Natural killer cell (primary cell): ENCODE data around the gene PPP2R3B. TPM values are rescaled to one million over a fixed set of nuclear protein-coding genes. Genes with fewer than 3 reads are reported as not detected.

Source experiments
- ATAC-seq, 3 donors: fragments of 150-1000 bp in 2 of 3; fragments of 200-7000 bp in 1 of 3; cut with Tn5 transposase; 1 replicate in 1 of 3; 2 replicates in 2 of 3; pipeline ENCODE4 v1.10.0; 2021; ENCODE audit warnings: mild to moderate bottlenecking in 2 of 3, moderate library complexity in 2 of 3
- DNase-seq, 2 donors: peaks; one replicate each; pipeline versions ENCODE4 v3.0.0 to v3.0.0-alpha.2; 2013 to 2021; ENCODE audit warnings: mixed read lengths in 1 of 2
- H3K27ac ChIP-seq: one replicate; pipeline ENCODE4 v1.5.1; 2013; ENCODE audit warnings: mild to moderate bottlenecking, low read length
- H3K27me3 ChIP-seq: one replicate; pipeline ENCODE4 v1.6.1; 2013; ENCODE audit warnings: low read length; ENCODE audit not compliant: control insufficient read depth, insufficient read depth
- H3K36me3 ChIP-seq: one replicate; pipeline ENCODE4 v1.6.1; 2013; ENCODE audit warnings: low read length; ENCODE audit not compliant: control insufficient read depth, insufficient read depth
- H3K4me1 ChIP-seq: one replicate; pipeline ENCODE4 v1.6.1; 2013; ENCODE audit warnings: low read length; ENCODE audit not compliant: control insufficient read depth, insufficient read depth
- H3K4me3 ChIP-seq: one replicate; pipeline ENCODE4 v1.5.1; 2013; ENCODE audit warnings: low read length
- H3K9me3 ChIP-seq: one replicate; pipeline ENCODE4 v1.6.1; 2013; ENCODE audit warnings: low read length; ENCODE audit not compliant: control insufficient read depth, insufficient read depth
- H3K27ac Mint-ChIP-seq, 2 donors: one replicate each; pipeline ENCODE4 v1.8.0; 2022; ENCODE audit warnings: mild to moderate bottlenecking in 2 of 2, mixed read lengths in 2 of 2, moderate library complexity in 1 of 2
- H3K27me3 Mint-ChIP-seq, 2 donors: one replicate each; pipeline ENCODE4 v1.8.0; 2022; ENCODE audit warnings: low read depth in 2 of 2, mixed read lengths in 2 of 2
- H3K36me3 Mint-ChIP-seq: one replicate; pipeline ENCODE4 v1.8.0; 2022; ENCODE audit warnings: mixed read lengths
- H3K4me1 Mint-ChIP-seq, 2 donors: one replicate each; pipeline ENCODE4 v1.8.0; 2022; ENCODE audit warnings: mixed read lengths in 2 of 2
- H3K4me3 Mint-ChIP-seq: one replicate; pipeline ENCODE4 v1.8.0; 2022; ENCODE audit warnings: mild to moderate bottlenecking, moderate library complexity, mixed read lengths
- H3K9me3 Mint-ChIP-seq, 2 donors: one replicate each; pipeline ENCODE4 v1.8.0; 2022; ENCODE audit warnings: mixed read lengths in 2 of 2
- CTCF ChIP-seq: fragments of 200-600 bp; IDR thresholded peaks from one replicate; pipeline ENCODE4 v1.8.0; 2022; ENCODE audit warnings: antibody characterized with exemption
- WGBS: methylation state at CpG from one replicate; pipeline ENCODE4 v1.1.7; 2013; ENCODE audit warnings: missing lambda C conversion rate; ENCODE audit not compliant: insufficient coverage; 5-methylcytosine and 5-hydroxymethylcytosine counted together
- intact Hi-C: fragments of 100-400 bp; cut with micrococcal nuclease; formaldehyde crosslinking; loops from one replicate; pipeline ENCODE4 v1.14.2; 2022
- total RNA-seq, 4 donors: library from RNA; stranded (reverse); fragments of 120-200 nt in 1 of 4; gene quantifications; one replicate each; pipeline versions ENCODE4 v1.2.3 to v1.2.4, GENCODE V29; 2013 to 2022

The PPP2R3B gene
- total RNA-seq, 3 donors from 2014 or later (not counting 1 experiment from before 2014, with no cell fraction given): 14.0 to 19.4 (median 14.6) TPM

- peaks cover 0 to 4% of the 10 kb centered on the region in 2 donors for H3K4me1 Mint-ChIP-seq
- intact Hi-C loops: no loop called here
- Histone ChIP-seq H3K4me3 (no peak overlapping the region), H3K9me3 (no peaks in the 10 kb centered on the region), H3K27ac (no peak overlapping the region), H3K36me3 (no peaks in the 10 kb centered on the region), H3K27me3 (peaks cover 2% of the 10 kb centered on the region), H3K4me1 (peaks cover 6% of the 10 kb centered on the region)
- ATAC-seq (no peak), DNase-seq (no peak)
- no peaks in the 10 kb centered on the region for H3K9me3 Mint-ChIP-seq
- no peaks in the 10 kb centered on the region for H3K36me3 Mint-ChIP-seq
- no peak overlapping the region for H3K27ac Mint-ChIP-seq
- no peak for TF ChIP-seq CTCF
- H3K27me3 Mint-ChIP-seq: peaks cover 9 to 18% of the 10 kb centered on the region in 2 donors
- no peak overlapping the region for H3K4me3 Mint-ChIP-seq
- WGBS: 92% methylated on average over 24 of the region's 24 CpGs
Measured at GRCh38 chrX:429266-429825, 42.6 kb upstream of the PPP2R3B start.

GRCh38 chrX:427812-428725 lies 41.4 kb upstream of the PPP2R3B start:
- Histone ChIP-seq H3K4me1 (peaks cover 6% of the 10 kb centered on the region), H3K4me3 (no peak overlapping the region), H3K27me3 (peaks cover 2% of the 10 kb centered on the region), H3K27ac (no peak overlapping the region), H3K9me3 (no peaks in the 10 kb centered on the region), H3K36me3 (no peaks in the 10 kb centered on the region)
- DNase-seq: no peak
- ATAC-seq: no peak
- Mint-ChIP-seq H3K36me3 (no peaks in the 10 kb centered on the region), H3K4me3 (no peak overlapping the region), H3K4me1 (peaks cover 0 to 4% of the 10 kb centered on the region in 2 donors), H3K9me3 (no peaks in the 10 kb centered on the region), H3K27me3 (peaks cover 9 to 18% of the 10 kb centered on the region in 2 donors), H3K27ac (no peak overlapping the region)
- TF ChIP-seq CTCF: no peak
- 14% methylated on average over 52 of the region's 56 CpGs for WGBS
- intact Hi-C loops: no loop called here

GRCh38 chrX:426881-427280 lies 40.2 kb upstream of the PPP2R3B start:
- no peaks in the 10 kb centered on the region for H3K9me3 Mint-ChIP-seq
- H3K36me3 ChIP-seq: no peaks in the 10 kb centered on the region
- H3K4me3 Mint-ChIP-seq: no peak overlapping the region
- H3K4me3 ChIP-seq: no peak overlapping the region
- peaks cover 0 to 4% of the 10 kb centered on the region in 2 donors for H3K4me1 Mint-ChIP-seq
- no peak overlapping the region for H3K27ac ChIP-seq
- no peak overlapping the region for H3K27ac Mint-ChIP-seq
- intact Hi-C loops: no loop called here
- no peak for ATAC-seq
- H3K27me3 ChIP-seq: peaks cover 2% of the 10 kb centered on the region
- peaks cover 6% of the 10 kb centered on the region for H3K4me1 ChIP-seq
- H3K36me3 Mint-ChIP-seq: no peaks in the 10 kb centered on the region
- no peak for DNase-seq
- no peak for TF ChIP-seq CTCF
- no peaks in the 10 kb centered on the region for H3K9me3 ChIP-seq
- H3K27me3 Mint-ChIP-seq: peaks cover 9 to 18% of the 10 kb centered on the region in 2 donors
- 88% methylated on average over 14 of the region's 14 CpGs for WGBS
